Measurements from ENCODE around the gene GOLGA8A.
"Not testable (repeated sequence)": the region's sequence is repeated elsewhere in the genome, so short reads cannot be mapped to it uniquely, and the experiment has no call there.

GOLGA8A gene

DNA sequence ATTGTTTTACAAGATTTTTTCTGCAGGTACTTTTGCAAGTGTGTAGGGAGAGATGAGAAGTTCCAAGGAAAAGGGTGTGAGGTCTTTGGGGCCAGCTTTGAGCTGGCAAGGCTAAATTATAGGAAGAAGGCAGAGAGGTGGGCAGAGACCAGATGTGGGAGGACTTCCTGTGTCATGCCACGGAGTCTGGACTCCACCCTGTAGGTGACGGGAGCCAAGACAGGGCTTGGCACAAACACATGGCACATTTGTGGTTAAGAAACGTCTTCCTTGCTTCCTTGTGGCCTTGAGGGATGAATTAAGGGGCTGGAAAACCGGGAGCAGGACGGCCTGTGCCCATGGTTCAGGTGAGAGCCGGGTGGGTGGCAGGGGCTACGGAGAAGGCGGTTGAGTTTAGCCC is 19.2 kb downstream of the GOLGA8A start:
- DNase-seq (ENCODE audit: low spot score); FAIRE-seq: not testable (repeated sequence)

DNA sequence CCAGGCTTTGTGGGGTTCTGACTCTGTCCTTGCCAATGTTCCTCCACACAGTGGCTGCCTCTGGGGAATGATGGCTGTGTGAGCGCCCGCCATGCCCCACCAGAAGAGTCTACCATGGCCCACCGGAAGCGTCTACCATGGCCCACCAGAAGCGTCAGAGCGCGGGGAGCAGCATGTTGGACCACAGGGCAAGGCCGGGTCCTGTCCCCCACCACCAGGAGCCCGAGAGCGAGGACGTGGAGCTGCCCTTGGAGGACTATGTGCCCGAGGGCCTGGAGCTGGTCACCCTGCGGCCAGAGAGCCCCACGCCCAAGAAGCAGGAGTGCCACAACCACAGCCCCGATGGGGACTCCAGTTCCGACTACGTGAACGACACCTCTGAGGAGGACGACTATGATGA is 28.1 kb downstream of the GOLGA8A start:
- FAIRE-seq = not testable (repeated sequence)

DNA sequence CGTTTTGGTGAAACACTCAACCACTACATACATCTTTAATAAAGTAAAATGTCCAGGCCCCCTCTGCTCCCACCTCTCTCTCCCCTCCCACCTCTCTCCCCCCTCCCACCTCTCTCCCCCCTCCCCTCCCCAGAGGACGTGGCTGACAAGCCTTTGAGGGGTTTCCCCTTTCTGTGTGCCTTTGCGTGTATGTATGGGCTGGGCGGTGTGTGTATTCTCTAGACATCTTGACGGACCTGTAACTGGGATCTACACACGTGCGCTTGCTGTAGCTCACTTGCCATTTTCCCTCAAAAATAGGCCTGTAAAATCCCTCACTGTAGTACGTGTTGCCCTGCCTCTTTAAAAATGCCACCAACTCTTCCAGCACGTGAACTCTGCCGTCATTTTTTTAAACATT is 28.6 kb downstream of the GOLGA8A start:
- FAIRE-seq; DNase-seq (ENCODE audit: low spot score): not testable (repeated sequence)

More for the DNA sequence above, 28.1 kb downstream of the GOLGA8A start:
- DNase-seq (ENCODE audit: low spot score) = not testable (repeated sequence)

DNA sequence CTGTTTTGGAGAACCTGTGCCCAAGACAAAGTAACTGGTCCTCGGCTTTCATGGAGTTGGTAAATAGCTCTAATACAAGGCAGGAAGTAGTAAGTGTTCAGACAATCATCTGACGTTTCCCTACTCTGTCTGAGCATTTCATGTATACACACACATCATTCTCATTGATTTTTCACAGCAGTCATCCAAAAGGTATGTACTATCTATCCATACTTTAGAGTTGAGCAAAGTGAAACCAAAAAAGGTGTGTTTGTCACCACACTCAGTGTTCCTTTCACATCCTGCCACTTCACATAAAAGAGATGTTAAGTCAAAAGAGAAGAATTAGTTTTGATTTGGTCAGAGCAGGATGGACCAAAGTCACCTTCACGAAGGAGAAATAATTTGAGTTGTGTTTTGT is 33.7 kb downstream of the GOLGA8A start:
- FAIRE-seq; DNase-seq (ENCODE audit: low spot score): not testable (repeated sequence)

DNA sequence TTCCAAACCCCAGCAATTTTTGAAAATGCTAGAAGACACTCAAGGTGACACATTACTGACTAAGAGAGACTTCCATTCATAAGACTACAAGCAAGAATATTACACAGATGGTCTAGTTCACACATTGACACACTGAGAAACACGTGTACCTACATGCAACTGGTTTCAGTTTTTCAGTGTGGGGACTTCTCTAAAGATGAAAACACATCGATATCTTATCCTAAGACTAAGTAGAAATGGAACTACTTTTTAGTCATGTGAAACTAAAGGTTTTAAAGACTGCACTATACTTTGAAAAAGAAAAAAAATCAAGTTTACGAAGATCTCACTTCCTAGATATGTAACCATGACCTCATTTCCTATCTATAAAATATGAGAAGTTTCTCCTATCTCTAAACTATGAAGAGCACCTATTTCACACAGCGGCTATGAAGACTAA is 34.4 kb downstream of the GOLGA8A start:
- FAIRE-seq; DNase-seq (ENCODE audit: low spot score): not testable (repeated sequence)

DNA sequence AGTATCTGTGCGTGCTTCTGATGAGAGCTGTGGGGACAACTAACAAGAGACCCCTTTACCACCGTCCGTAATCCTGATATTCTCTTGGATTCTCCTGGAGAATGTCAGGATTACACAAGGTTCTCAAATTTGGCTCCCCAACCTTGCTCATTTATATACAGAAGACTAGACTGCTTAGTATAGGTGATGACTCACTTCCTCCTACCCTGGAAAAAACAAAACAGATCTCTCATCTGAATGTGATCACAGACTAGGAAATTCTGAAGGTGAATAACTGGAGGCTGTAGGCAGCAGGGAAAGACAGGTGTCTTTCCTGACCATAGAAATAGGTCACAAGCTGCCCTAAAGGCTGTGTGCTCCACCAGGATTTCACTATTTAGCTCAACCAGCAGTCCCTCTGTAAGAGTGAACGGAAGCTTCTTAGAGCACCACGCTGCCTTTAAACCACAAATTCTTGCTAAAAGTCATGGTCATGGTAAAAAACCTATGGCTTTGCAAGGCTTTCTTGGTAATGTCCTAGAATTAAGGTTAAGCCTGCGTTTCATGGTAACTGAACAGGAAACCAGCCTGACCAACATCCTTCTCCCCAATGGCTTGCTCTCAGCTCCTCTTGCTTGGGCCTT is 39.9 kb downstream of the GOLGA8A start:
- FAIRE-seq; DNase-seq (ENCODE audit: low spot score): not testable (repeated sequence)

DNA sequence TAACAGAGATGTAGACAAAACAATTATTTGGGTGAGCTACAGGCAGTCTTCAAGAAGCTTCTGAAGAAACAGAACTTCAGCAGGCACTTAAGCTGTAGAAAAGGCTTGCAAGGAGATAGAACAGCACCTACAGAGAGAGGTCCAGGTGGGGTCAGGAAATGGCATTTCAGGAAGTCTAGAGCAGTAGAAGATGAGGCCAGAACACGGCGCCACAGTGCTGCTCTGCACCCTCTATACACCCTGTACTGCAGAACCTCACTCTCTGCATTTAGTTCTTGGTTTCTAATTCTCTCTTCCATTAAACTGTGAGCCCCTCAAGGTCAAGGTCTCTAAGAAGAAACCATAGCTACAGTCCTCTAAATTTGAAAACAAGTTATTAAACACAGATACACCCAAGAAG is 44.6 kb downstream of the GOLGA8A start:
- not testable (repeated sequence) for DNase-seq (ENCODE audit: low spot score); FAIRE-seq

DNA sequence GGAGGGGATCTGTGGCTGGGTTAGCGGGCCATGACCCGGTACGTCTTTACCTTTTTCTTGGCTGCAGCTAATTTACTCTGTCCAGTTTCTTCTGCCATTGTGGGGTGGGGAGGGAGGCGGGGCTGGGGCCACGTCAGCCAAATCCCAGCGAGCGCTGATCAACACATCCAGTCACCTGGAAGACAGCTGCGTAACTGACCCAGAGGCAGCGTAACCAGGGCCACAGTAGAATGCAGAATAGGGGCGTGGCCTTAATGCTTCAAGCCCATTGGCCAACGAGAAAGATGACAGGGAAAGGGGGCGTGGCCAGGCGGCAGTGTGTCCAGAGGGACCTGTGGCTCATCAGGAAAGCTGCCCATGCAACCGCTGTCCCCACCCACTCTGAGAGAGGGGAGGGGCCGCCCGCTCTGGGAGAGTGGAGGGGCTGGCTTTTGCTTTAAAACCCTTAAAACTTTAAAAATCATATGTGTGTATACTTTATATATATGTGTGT is 48.0 kb downstream of the GOLGA8A start:
- not testable (repeated sequence) for FAIRE-seq; DNase-seq (ENCODE audit: low spot score)

Measured in RCC 7860 (cell line).